GM12874 (cell line): Measurements from ENCODE around the gene ASF1A.

Experiments
- TF ChIP-seq, protein P1 (sequence below): IDR thresholded peaks from 2 replicates; pipeline ENCODE4 v1.5.1; 2011; ENCODE audit warnings: low read depth, mild to moderate bottlenecking, control low read depth, low read length, moderate library complexity; ENCODE audit not compliant: insufficient read depth

Gene ASF1A

DNA sequence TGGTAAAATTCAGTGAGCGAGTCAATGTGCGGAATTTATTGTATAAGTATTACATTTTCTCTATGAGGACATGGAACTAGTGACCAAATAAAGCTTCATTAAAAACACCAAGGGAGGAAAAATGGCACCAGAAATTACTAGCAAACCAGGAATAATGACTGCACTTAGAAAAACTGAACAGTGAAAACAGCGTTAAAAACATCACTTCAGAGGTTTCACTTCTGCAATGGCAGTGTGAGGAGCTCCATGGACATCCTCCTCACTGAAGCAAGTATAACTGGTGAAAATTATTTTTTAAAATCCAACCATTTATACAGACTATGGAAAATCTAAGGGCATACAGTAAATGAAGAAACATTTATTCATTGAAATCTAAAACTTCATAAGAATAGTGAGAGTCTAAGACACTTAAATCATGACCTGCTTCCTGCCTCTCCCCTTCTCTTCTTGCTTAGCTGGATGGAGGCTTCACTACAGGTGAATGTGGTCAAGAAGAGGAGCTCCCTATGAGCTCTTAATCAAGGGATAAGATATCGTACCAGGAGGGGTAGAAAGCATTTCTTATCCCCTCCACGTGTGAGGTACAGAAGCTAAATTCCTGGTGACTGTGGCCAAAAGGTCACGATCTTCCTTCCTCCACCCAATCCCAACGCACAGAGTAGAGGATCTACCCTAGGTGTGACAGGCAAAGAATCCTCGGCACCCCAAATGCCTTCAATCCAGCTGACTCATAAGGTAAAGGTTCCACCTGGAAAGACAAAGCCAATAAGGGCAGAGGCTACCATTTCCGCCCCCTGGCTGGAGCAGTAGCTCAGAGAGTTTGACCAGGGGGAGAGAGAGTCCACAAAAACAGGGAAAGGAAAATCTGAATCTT is 12.3 kb upstream of the ASF1A start:
- TF ChIP-seq, protein P1, sequence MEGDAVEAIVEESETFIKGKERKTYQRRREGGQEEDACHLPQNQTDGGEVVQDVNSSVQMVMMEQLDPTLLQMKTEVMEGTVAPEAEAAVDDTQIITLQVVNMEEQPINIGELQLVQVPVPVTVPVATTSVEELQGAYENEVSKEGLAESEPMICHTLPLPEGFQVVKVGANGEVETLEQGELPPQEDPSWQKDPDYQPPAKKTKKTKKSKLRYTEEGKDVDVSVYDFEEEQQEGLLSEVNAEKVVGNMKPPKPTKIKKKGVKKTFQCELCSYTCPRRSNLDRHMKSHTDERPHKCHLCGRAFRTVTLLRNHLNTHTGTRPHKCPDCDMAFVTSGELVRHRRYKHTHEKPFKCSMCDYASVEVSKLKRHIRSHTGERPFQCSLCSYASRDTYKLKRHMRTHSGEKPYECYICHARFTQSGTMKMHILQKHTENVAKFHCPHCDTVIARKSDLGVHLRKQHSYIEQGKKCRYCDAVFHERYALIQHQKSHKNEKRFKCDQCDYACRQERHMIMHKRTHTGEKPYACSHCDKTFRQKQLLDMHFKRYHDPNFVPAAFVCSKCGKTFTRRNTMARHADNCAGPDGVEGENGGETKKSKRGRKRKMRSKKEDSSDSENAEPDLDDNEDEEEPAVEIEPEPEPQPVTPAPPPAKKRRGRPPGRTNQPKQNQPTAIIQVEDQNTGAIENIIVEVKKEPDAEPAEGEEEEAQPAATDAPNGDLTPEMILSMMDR, result no peak

DNA sequence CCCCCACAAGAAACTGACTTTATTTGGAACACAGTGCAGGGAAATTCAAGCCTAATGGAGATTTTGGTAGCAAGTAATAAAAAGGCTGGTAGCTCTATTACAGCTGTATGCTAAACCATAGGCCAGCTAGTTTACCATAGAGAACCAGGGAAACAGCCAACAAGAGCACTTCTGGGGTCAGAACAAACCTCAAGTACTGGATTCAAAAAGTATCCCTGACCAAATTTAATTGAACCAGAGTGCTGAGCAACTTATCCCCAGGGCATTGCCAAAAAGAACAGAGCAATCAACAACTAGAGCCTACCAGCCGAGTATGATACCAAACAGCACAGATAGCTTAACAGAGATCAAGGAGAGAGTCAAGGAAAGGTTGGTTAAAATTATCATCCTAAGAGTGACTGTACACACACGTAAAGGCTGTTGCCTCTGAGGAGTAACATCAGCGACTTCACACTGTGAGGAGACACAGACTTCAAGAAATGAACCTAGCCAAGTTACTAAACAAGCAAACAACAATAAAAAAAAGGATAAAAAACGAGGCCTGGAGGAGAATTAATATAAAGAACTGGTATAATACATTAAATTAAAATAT is 11.5 kb upstream of the ASF1A start:
- TF ChIP-seq, protein P1, result no peak

DNA sequence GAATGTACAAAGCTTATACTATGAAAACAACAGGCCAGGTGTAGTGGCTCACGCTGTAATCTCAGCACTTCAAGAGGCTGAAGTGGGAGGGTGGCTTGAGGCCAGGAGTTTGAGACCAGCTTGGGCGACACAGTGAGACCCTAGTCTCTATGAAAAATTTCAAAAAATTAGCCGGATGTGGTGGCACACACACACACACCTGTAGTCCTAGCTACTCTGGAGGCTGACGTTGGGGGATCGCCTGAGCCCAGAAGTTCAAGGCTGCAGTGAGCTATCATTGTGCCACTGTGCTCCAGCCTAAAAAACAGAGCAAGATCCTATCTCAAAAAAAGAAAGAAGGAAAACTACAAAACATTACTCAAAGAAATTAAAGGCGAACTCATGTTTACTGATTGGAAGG is 7.3 kb upstream of the ASF1A start:
- TF ChIP-seq, protein P1, result no peak

DNA sequence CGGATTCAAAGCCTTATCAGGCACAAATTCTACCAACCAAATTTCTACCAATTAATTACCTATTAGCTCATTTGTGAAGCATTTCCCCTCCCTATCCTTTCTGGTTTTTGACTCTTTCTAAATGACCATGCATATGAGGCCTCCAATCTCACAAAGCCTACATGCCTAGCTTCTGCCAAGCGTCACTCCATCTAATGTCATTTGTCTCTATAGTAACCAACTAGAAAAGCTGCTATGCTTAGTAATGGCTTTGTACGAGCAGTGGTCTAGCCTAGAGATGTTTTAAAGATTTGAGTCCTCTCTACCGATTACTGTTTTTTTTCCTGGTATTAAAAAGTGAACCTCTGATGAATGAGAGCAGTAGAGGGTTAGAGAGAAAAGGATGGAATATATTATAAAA is 4.8 kb upstream of the ASF1A start:
- TF ChIP-seq, protein P1, result no peak

DNA sequence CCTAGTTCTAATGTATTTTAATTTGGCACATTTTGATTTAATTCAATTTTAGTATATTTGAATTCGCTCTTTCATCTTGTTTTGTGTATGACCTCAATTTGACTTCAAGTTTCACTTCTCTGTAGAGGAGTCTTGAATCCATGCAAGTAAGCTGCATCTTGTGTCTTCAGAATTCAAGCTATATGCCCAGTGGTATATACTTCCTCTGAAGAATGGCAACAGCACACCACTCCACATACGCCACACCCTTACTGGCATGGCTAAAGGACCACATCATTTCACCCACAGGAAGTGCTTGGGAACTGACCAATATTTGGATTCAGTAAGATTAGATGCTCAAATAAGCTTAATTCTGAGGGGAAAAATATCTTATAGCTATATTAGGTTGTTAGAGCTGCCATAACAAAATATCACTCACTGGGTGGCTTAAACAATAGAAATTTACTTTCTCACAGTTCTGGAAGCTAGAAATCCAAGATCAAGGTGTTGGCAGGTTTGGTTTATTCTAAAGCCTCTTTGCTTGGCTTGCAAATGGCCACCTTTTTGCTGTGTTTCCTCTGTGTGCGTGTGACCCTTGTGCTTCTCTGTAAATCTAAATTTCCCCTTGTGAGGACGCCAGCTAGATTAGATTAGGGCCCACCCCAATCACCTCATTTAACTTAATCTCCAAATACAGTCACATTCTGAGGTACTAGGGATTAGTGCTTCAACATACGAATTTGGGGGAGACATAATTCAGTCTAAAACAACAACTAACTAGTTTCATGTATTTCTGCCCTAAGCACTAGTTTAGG is 2.8 kb upstream of the ASF1A start:
- TF ChIP-seq, protein P1, result no peak

DNA sequence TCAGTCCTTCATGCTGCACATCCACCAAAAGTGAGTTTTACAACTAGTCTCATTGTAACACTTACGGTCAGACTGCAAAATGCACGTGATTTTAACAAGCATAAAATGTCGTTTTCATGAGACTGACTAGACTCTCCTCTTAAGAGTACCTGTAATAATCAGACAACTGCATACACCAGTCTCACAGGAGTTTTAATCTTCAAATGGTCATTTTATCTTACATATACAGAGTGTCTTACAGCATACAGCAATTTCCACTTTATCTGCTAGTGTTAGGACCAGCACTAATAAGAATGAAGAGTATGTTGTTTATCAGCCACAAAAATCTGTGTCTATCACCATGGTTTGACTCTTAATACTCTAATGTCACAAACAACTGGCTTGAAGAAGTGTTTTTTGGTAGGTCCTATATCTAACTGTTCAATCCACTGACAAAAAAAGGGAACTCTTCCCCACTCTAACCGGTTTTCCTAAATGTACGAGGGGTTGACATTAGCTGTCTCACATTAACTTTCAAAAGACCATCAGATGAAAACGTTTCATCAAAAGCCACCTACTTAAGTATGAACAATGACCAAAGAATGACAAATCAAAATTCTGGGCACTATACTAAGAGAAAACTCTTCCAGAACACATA is 1.5 kb upstream of the ASF1A start:
- TF ChIP-seq, protein P1, result no peak
